GM11168 (cell line): Measurements from ENCODE around the gene XRCC5.

Experiments used
- in situ Hi-C: fragments of 300-500 bp; cut with MboI; formaldehyde crosslinking; loops from one replicate; pipeline ENCODE4 v1.12.0; 2022; ENCODE audit warnings: low sequenced_read_pairs; ENCODE audit not compliant: unreplicated experiment

XRCC5 gene

DNA sequence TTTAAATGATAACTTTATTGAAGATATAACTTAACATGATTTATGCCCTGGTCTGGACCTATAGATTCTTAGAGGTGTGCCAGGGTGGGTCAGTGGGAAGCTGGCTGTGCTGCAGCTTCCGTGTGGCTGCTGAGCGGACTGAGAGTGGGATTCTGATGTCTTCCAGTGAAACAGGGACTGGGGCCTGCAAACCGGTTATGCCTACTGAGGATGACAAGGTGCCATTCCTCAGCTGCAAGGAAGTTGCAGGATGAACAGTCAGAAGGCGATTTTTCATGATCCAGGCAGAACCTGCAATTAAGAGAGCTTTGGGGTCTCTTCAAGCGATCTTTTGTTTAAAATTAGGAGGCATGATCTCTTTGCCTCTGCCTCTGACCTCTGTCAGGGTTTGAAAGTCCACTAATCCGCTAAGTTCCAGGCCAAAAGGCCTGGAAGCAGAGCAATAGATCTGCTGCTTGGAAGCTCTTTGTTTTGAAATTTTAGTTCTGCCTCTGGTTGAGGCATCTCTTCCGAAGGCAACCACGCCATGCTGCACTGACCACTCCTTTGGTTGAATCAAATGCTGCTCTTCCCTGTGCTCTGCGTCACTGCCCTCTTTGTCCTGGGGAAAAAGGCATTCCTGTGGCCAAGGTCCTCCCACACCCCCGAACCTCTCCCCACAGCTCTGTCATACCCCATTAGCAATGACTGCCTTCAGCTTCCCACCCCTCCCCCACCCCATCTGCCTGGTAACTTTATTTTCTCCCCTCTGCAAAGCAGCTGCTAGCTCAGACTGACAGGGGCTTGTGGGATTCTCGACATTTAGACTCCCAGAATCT is 25.5 kb upstream of the XRCC5 start:
- in situ Hi-C loops, result no loop called here

DNA sequence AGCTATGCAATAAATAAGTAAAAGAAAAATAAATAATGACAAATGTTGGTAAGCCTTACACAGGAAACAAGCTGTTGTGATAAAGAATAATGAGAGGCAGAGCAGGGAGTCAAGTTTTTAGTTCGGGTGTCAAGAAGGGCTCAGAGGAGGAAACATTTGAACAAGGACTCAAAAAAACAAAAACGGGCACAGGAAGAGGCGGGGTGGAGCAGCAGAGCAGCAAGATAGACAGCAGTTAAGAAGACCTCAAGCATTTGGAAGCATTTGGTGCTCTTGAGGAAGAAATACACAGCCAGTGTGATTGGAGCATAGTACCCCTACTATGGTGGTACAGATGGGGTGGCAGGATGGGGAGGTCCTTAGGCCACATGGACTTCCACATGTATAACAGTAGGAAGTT is 24.6 kb upstream of the XRCC5 start:
- in situ Hi-C loops, result no loop called here

DNA sequence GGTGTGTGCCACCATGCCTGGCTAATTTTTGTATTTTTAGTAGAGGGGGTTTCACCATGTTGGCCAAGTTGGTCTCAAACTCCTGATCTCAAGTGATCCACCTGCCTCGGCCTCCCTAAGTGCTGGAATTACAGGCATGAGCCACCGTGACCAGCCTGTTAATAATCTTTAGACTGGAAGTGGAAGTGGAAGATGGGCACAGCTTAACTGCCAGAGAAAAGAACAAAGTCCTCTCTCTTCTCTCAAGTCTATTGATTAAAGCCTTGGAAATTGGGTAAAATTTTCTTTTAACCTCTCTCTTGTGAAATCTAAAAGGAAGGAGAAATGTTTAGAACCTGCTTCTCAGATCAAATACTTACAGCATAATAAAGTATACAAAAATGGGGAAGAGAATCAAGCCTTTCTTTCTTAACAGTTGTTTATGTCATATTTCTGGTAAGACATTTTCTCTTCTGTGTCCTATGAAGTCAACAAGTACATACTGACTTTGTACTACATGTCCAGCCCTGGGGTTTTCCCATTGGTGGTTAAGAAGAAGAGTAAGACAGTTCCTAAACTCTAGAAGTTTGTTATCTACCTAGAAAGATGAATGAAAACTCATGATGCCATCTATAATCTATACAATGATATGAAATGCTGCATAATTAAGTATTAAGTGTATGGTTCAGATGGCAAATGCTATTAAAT is 22.8 kb upstream of the XRCC5 start:
- in situ Hi-C loops, result no loop called here

DNA sequence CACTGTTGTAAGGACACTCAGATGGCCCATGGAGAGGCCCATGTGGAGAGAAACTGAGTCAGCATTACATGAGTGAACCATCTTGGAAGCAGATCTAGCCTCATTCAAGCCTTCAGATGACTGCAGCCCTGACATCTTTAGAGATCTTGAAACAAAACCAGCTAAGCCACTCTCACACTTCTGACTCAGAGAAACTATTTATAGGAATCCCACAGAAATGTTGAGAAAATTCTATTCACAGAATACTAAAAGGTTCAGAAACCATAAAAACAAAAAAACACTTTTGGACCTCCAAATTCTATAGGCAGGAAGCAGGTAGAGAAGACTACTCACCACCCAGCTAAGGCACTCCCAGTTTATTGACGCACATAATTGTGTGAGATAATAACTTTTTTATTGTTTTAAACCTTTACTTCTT is 18.8 kb upstream of the XRCC5 start:
- in situ Hi-C loops, result no loop called here

DNA sequence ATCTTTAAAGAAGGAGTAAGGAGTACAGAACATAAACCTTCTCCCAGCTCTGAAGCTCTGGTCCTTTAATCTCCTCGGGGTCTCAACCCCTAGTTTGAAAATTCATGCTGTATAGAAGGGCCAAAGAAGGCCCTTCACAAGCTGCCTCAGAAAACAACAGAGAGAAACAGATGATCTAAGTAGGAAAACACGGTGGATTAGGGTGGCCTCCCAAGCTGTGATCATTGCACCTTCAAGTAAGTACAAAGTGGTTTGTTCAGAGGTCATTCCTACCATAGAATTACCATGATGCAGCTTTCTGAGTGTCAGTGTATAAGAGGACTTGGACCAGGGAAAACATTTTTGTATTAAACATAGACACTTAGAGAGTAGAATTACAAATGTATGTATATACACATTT is 16.5 kb upstream of the XRCC5 start:
- in situ Hi-C loops, result no loop called here

DNA sequence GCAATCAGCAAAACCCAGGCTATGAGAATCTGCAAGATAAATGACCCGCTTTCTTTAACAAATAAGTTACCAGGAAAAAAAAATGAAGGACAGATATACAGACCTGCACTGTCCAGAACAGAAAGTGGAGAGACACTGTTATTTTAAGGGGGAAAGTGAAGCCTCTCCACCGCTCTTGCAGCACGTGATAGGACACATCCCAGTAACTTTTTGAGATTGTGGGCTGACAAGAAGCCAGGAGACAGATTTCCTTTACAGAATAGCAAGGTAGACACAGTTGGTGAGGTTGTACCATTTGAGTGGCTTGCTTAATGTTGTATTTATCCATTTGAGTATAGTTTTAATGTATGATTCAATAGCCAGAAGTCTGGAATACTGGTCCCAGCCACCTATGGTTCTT is 14.4 kb upstream of the XRCC5 start:
- in situ Hi-C loops, result no loop called here

DNA sequence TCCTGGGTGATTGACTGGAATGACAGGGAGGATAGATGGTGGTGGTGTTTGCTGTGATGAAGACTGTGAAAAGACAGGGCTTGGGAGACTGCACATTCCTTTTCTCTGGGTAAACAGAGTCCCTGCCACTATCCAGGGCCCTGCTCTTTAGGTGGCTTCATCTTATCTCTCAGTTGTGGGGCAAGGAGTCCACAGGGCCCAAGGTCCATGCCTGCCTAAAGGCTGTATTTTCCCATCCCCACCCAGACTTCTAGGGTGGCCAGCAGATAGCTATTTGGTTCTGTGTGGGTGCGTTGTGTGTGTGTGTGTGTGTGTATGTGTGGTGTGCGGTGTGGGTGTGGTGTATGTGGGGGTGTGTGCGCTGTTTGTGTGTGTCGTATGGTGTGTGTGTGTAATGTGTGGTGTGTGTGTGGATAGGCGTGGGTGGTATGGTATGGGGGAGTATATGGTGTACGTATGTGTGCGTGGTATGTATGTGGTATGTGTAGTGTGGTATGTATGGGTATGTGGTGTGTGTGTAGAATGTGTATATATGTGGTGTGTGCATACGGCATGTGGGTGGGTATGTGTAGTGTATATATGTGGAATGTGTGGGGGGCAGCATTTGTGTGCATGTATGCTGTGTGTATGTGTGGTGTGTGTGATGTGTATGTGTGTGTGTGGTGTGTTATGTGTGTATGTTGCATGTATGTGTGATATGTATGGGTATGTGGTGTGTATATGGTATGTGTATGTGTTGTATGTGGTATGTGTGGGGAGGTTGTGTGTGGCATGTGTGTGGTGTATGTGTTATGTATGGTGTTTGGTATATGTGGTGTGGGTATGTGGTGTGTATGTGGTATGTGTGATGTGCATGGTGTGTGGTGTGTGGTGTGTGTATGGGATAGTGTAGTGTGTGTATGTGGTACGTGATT is 10.5 kb upstream of the XRCC5 start:
- in situ Hi-C loops, result no loop called here

DNA sequence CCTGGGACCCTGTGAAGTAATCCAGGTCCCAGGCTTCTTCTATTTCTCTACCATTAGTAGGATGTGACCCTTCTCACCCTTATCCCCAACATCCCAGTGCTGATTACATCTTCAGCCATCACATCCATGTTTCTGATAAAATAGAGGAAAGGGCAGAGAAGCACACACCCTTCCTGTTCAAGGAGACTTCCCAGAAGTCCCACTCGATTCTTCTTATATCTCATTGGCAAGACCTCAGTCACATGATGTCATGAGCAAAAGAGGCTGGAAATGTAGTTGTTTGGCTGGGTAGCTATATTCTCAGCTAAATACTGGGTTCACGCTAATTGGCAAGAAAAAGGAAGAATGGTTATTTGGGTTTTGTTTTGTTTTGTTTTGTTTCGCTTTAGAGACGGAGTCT is 8.0 kb upstream of the XRCC5 start:
- in situ Hi-C loops, result no loop called here

DNA sequence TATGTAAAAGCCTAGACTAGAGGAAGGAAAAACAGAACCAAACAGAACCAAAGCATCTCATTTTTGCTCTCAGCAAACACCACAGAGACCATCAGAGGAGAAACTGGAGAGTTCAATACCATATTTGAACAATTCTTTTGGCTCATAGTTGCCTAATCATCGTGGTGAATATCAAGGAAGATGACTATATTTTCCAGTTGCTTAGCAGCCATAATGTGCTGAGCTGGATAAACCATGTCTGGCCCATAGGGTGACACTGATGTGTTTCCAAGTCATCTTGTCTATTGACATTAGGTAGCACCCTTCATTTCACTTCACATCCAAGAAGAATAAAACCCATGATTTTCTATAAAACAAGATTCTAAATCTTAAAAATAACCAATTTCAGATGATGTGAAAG is 5.9 kb upstream of the XRCC5 start:
- in situ Hi-C loops, result no loop called here

DNA sequence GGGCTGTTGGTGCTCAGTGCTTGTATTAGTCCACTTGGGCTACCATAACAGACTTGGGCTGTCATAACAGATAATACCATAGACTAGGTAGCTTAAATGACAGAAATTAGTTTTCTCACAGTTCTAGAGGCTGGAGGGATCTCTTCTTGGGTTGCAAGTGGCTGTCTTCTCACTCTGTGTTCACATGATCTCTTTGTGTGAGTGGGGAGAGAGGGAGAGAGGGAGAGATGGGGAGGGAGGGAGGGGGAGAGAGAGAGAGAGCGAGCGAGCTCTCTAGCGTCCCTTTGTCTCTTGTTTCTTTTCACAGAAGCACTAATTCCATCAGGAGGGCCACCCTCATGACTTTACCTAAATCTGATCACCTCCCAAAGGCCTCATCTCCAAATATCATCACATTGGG is 4.5 kb upstream of the XRCC5 start:
- in situ Hi-C loops, result no loop called here

DNA sequence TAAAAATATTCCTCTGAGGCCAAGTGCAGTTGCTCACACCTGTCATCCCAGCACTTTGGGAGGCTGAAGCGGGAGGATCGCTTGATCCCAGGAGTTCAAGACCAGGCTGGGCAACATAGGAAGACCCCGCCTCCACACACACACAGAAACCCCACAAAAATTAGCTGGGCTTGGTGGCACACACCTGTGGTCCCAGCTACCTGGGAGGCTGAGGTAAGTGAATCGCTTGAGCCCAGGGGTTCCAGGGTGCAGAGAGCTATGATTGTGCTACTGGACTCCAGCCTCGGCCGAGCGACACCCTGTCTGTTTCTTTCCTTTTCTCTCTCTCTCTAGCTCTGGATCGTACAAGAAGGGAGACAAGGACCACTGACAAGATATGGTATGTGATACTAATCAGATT is 1.8 kb upstream of the XRCC5 start:
- in situ Hi-C loops, result no loop called here

DNA sequence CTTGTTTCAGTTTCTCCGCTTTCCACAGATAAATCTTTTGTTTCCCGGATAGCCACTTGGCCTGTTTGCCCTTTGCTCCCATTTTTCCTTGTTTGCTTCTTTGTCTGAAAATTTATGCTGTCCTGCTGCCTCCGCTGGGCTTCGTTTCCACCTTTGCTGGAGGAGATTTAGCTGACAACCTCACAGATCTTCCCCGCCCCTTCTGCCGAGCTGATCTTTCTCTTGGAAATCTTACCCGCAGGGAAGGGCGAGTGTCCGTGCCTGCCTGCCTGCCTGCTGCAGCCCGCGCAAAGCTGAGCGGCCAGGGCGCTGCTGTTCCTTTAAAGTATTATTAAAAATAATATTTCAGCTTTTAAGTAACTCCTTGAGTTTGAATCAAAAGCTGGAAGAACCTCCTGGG is 1.4 kb upstream of the XRCC5 start:
- in situ Hi-C loops, result no loop called here

DNA sequence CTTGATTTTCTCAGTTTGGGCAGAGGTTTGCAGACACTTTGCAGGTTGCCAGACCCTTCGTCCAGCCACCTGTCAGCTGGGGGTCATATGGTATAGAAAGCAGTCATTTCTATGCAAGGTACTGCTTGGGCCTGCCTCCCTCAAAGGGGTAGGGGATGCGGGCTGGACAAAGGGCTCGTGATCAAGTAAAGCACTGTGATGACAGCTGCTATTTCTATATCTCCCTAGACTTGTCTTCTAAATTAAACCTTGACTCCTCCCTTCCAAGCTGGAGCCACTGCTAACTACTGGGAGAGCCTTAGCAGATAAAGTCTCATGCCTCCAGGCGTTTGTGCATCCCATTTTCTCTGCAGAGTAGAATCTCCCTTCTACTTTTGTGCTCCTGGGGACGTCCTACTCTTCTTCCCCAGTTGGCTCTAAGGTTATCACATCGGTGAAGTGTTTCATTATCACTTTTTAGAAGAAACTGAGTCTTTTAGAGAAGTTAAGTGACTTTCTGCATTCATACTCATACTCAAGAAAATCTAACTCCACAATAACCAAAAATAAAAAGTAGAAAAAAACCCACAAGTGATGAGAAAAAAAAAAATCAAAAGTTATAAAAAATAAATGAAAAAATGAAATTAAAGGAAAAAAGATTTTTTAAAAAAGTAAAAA is 710 bp upstream of the XRCC5 start:
- in situ Hi-C loops, result no loop called here

DNA sequence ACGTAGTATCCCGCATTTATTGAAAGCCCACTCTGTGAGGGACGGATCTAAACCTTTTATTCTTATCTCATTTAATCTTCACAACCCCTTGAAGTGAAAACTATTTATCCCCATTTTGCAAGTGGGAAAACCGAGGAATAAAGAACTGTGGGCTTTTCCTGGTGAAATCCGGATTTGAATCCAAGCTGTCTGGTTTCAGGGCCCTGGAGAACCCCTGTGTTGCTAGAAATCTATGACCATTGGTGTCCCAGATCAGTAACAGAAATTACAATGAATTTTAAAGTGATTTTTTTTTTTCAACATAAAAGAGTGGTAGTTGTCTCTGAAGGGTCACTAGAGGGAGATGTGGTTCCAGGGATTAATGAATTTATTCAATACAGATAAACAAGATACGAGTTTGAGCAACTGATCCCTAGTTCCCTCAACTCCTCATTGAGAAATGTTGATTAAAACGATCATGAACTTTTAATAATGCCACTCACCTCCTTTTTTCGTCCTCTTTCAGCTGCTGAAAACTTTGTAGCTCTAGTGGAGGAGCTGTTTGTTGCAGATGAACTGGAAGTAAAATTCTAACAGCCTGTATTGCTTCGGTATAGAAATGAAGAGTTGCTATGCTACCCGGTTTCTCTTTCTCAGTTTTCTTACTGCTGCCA is 940 bp downstream of the XRCC5 start:
- in situ Hi-C loops, result no loop called here

DNA sequence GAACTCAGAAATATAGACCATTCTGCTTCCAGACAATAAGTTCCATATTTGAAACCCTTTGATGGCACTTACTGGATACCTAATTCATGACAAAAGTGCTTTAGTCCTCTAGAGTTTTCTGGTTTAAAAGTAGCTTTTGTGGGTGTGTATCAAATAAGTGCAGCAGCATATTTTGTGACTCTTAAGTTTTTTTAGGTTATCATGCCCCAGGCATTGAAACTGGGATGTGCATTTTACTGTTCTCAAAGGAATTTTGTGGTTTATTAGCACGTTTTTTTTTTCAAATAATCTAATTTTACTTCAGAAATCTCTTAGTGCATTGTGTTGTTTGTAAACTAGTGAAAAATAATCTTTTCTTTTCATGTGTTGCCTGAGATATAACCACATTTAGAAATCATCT is 1.5 kb downstream of the XRCC5 start:
- in situ Hi-C loops, result no loop called here

DNA sequence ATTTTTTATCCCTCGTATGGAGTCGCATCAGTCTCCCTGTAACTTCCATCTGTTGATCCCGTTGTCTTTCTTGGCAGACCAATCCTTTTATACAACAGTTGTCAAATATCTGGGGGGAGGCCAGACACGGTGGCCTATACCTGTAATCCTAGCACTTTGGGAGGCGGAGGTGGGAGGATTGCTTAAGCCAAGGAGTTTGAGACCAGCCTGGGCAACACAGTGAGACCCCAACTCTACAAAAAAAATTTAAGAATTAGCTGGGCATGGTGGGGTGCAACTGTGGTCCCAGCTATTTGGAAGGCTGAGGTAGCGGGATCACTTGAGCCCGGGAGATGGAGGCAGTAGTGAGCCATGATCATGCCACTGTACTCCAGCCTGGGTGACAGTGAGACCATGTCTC is 2.0 kb downstream of the XRCC5 start:
- in situ Hi-C loops, result no loop called here

DNA sequence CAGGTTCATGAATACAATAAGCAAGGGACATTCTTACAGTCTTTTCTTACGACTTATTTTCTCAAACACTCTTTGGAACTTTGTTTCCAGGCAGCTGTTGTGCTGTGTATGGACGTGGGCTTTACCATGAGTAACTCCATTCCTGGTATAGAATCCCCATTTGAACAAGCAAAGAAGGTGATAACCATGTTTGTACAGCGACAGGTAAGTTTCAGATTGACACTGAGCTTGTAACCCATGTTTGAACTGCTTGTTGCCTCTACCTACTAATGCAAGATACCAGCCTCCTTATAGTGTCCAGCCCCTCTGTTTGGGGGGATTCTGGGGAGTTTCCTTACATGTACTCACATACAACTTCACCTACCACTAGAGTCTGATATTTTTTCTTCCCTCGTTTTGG is 3.8 kb downstream of the XRCC5 start:
- in situ Hi-C loops, result no loop called here

DNA sequence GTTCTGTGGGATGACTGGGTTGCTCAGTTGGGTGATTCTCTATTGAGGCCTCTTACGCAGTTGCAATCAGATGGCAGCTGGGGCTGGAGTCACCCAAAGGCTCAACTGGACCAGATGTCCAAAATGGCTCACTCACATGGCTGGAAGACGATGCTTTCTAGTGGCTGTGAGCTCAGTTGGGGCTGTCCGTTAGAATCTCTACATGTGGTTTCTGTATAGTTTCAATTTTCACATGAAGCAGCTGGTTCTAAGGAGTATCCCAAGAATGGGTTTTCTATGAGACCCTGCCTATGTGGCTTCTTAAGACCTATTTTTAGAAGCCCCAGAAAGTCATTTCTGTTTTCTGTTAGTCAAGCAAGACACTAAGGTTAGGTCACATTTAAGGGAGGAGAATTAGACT is 4.4 kb downstream of the XRCC5 start:
- in situ Hi-C loops, result no loop called here

DNA sequence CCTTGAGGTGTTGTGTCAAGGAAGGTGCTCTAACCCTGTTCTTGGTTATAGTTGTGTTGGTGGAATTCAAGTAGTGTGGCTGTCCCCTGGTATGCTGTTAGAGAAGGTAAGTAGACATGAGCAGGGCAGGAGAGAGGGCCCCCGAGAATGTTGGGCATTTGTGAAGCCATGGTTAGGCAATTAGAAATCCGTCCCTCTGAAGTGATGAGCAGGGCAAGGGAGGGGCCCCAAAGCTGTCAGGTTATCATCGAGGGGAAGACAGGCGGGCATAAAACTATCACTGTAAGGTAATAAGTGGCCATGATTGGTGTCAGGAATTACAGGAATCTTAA is 5.2 kb downstream of the XRCC5 start:
- in situ Hi-C loops, result no loop called here
